NB4 (cell line): ENCODE results near the gene ASIC2.

Experiments used
- MYC ChIP-seq: IDR thresholded peaks from 2 replicates; pipeline ENCODE4 v1.6.1; 2011; ENCODE audit warnings: low read depth, low read length
- POLR2A ChIP-seq: IDR thresholded peaks from 2 replicates; pipeline ENCODE4 v1.6.1; 2011; ENCODE audit warnings: mild to moderate bottlenecking; ENCODE audit not compliant: insufficient read length; ENCODE audit errors: extremely low read depth
- TF ChIP-seq, protein P1 (sequence below): IDR thresholded peaks from one replicate; pipeline ENCODE4 v1.5.1; 2012; ENCODE audit warnings: low read depth, low read length
- TF ChIP-seq, protein P2 (sequence below): IDR thresholded peaks from 2 replicates; pipeline ENCODE4 v1.6.1; 2011; ENCODE audit warnings: low read depth, low read length

DNA sequence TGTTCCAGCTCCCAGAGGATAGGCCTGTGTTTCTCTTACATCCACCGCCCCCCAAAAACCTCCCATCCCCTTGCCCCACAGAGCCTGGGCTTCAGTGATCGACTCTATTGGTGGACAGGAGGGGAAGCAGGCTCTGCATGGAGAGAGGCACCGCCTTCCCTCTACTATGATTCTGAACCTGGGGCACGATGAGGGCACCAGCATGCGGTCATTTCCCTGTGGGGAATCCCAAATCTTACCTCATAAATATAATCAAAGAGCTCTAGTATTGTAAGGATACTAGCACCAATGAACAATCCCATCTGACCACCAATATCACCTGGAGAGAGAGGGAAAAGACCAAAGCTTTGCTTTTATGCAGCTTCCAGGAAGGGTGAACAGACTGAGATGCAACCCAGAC lies 275.7 kb downstream of the ASIC2 start:
- TF ChIP-seq, protein P1, sequence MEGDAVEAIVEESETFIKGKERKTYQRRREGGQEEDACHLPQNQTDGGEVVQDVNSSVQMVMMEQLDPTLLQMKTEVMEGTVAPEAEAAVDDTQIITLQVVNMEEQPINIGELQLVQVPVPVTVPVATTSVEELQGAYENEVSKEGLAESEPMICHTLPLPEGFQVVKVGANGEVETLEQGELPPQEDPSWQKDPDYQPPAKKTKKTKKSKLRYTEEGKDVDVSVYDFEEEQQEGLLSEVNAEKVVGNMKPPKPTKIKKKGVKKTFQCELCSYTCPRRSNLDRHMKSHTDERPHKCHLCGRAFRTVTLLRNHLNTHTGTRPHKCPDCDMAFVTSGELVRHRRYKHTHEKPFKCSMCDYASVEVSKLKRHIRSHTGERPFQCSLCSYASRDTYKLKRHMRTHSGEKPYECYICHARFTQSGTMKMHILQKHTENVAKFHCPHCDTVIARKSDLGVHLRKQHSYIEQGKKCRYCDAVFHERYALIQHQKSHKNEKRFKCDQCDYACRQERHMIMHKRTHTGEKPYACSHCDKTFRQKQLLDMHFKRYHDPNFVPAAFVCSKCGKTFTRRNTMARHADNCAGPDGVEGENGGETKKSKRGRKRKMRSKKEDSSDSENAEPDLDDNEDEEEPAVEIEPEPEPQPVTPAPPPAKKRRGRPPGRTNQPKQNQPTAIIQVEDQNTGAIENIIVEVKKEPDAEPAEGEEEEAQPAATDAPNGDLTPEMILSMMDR: no peak
- TF ChIP-seq POLR2A (no peak), MYC (no peak)
- TF ChIP-seq, protein P2, sequence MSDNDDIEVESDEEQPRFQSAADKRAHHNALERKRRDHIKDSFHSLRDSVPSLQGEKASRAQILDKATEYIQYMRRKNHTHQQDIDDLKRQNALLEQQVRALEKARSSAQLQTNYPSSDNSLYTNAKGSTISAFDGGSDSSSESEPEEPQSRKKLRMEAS: no peak
